NCI-H460 (cell line): ENCODE results near the gene PLA2G3. TPM values are rescaled to one million over a fixed set of nuclear protein-coding genes. Genes with fewer than 3 reads are reported as not detected.
"Not testable (repeated sequence)": the region's sequence is repeated elsewhere in the genome, so short reads cannot be mapped to it uniquely, and the experiment has no call there.

Source experiments
- DNase-seq: peaks from one replicate; pipeline ENCODE4 v3.0.0-alpha.2; 2016; ENCODE audit warnings: low read depth; ENCODE audit errors: extremely low read depth
- polyA plus RNA-seq: library from polyadenylated mRNA; depleted of rRNA; stranded (reverse); fragments of >200 nt; gene quantifications from 2 replicates; pipeline ENCODE4 v1.2.3, GENCODE V29; 2014; cell fraction: nucleus; rRNA removed
- total RNA-seq: library from RNA; depleted of rRNA; stranded (reverse); fragments of >200 nt; shearing (Covaris generic); gene quantifications from 2 replicates; pipeline ENCODE4 v1.2.3, GENCODE V29; 2014; rRNA removed

The PLA2G3 gene
- not detected in 2 replicates for total RNA-seq
- polyA plus RNA-seq: 0.07 and 0.13 TPM in 2 replicates

GRCh38 chr22:31139866-31140716 is at the start of gene PLA2G3:
Gene PLA2G3 (minus strand): TSS chr22:31140508. CDS start chr22:31140354, 154 bp downstream.
- DNase-seq: no peak

GRCh38 chr22:31187627-31188026 is 47.3 kb upstream of the PLA2G3 start:
- DNase-seq: no peak

GRCh38 chr22:31185056-31185455 is 44.7 kb upstream of the PLA2G3 start:
- DNase-seq: peak; percentile 43

GRCh38 chr22:31184015-31184414 is 43.7 kb upstream of the PLA2G3 start:
- no peak for DNase-seq

- DNase-seq: peak; percentile 68
Measured at GRCh38 chr22:31179345-31179744, 39.0 kb upstream of the PLA2G3 start.

GRCh38 chr22:31178859-31179258 is 38.6 kb upstream of the PLA2G3 start:
- no peak for DNase-seq

- no peak for DNase-seq
Measured at GRCh38 chr22:31177420-31178162, 37.3 kb upstream of the PLA2G3 start.

GRCh38 chr22:31176923-31177322 is 36.6 kb upstream of the PLA2G3 start:
- no peak for DNase-seq

- DNase-seq: peak; percentile 57
Measured at GRCh38 chr22:31173386-31174145, 33.3 kb upstream of the PLA2G3 start.

- DNase-seq: not testable (repeated sequence)
Measured at GRCh38 chr22:31171734-31172133, 31.4 kb upstream of the PLA2G3 start.

GRCh38 chr22:31170971-31171370 is 30.7 kb upstream of the PLA2G3 start:
- DNase-seq: no peak

- no peak for DNase-seq
Measured at GRCh38 chr22:31162015-31162765, 21.9 kb upstream of the PLA2G3 start.

GRCh38 chr22:31161386-31161785 is 21.1 kb upstream of the PLA2G3 start:
- DNase-seq: no peak

- no peak for DNase-seq
Measured at GRCh38 chr22:31160328-31160978, 20.1 kb upstream of the PLA2G3 start.

GRCh38 chr22:31155422-31155821 is 15.1 kb upstream of the PLA2G3 start:
- DNase-seq: no peak

- no peak for DNase-seq
Measured at GRCh38 chr22:31154975-31155374, 14.7 kb upstream of the PLA2G3 start.

GRCh38 chr22:31153357-31153756 is 13.0 kb upstream of the PLA2G3 start:
- no peak for DNase-seq

GRCh38 chr22:31151872-31152271 is 11.6 kb upstream of the PLA2G3 start:
- DNase-seq: no peak

GRCh38 chr22:31150615-31151014 is 10.3 kb upstream of the PLA2G3 start:
- DNase-seq: no peak
